NCI-H146 treated with DMSO at 0.1 percent for 48 hours (cell line): ENCODE data around the gene HSD3B7.
A peak's percentile ranks its signal among the peaks of the same experiment; 100 is the strongest.

Experiments
- DNase-seq: peaks from one replicate; lab custom pipeline; 2025; ENCODE audit not compliant: unreplicated experiment; lab: John Stamatoyannopoulos, UW

HSD3B7 gene

GRCh38 chr16:30956601-30957455 lies 28.2 kb upstream of the HSD3B7 start:
- DNase-seq = peak; percentile 54

DNA sequence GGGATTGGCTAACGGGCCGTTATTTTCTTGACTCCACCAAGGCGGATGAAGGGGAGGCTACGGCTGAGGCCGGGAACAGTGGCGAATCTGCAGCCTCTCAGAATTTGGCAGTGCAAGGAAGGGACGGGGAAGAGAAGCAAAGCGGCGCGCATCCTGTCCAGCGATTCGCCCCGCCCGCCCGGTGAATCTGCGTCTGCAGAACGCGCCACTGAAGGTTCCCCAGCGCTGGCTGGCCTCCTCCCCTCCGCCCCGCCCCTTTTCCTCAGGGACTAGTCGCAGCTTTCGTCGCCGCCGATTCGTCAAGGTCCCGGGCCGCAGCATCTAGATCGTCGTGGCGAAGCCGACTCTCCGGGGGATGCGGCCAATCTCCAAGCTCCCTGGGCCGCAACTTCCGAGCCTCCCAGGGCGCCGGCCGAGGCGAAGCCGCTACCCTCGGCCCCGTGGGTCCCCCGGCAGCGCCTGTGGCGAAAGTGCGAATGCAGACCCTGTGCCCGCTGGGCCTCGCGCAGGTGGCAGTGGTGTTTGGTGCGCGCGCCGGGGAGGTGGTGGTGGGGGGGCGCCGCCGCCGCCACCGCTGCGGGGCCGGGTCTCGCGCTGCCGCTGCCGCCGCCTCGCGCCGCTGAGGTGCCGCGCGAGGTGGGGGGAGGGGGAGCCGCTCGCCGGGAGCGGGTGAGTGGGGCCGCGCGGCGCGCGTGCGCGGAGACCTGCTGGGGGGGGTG lies 27.4 kb upstream of the HSD3B7 start, which contains the start of gene SETD1A:
Gene SETD1A, plus strand, starts transcription at position 299 of the 719 bp plus-strand sequence. CDS start 978 bp downstream, outside the sequence.
- peak; percentile 92 for DNase-seq

- no peak for DNase-seq
Measured at GRCh38 chr16:30958175-30959079, 26.6 kb upstream of the HSD3B7 start.

DNA sequence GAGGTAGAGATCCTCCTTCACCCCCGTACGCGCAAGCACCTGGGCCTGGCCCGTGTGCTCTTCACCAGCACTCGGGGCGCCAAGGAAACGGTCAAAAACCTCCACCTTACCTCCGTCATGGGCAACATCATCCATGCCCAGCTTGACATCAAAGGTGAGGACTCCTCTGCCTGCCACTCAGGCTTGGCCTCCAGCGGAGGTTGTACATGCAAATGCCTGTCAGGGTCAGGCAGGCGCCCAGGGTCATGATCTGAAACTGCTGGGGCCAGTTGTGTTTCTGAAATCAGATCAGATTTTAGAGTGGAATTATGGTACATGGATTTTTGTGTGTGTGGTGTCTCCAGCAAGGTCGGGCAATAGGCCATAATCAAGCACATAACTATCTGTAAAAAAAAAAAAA lies 23.6 kb upstream of the HSD3B7 start:
- no peak for DNase-seq

GRCh38 chr16:30963925-30964511 lies 21.0 kb upstream of the HSD3B7 start:
- DNase-seq = no peak

GRCh38 chr16:30964574-30965226 lies 20.3 kb upstream of the HSD3B7 start:
- no peak for DNase-seq

DNA sequence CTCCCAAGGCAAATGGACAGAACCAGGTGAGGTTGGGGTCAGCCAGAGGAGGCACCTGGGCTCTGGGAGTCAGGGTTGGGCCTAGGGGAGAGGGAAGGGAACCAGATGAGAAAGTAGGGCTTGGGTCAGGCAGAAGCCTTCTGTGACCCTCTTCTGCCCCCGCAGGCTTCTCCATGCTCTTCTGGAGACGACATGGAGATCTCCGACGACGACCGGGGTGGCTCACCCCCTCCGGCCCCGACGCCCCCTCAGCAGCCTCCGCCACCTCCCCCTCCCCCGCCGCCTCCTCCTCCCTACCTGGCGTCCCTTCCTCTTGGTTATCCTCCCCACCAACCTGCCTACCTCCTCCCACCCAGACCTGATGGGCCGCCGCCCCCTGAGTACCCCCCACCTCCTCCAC lies 19.6 kb upstream of the HSD3B7 start:
- DNase-seq = no peak

- no peak for DNase-seq
Measured at GRCh38 chr16:30966033-30966619, 18.9 kb upstream of the HSD3B7 start.

GRCh38 chr16:30967795-30968194 lies 17.2 kb upstream of the HSD3B7 start:
- no peak for DNase-seq

GRCh38 chr16:30969246-30969842 lies 15.7 kb upstream of the HSD3B7 start:
- DNase-seq = no peak

DNA sequence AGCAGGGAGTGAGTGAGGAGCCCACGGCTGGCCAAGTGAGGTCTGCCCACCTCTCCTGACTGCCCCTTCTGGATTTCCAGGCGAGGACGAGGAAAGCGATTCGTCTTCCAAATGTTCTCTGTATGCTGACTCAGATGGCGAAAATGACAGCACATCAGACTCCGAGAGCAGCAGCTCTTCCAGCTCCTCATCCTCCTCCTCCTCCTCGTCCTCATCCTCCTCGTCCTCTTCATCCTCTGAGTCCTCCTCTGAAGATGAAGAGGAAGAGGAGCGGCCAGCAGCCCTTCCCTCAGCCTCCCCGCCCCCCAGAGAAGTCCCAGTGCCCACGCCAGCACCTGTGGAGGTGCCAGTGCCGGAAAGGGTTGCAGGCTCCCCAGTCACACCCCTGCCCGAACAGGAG lies 13.7 kb upstream of the HSD3B7 start:
- DNase-seq = no peak

- no peak for DNase-seq
Measured at GRCh38 chr16:30972872-30973271, 12.1 kb upstream of the HSD3B7 start.

DNA sequence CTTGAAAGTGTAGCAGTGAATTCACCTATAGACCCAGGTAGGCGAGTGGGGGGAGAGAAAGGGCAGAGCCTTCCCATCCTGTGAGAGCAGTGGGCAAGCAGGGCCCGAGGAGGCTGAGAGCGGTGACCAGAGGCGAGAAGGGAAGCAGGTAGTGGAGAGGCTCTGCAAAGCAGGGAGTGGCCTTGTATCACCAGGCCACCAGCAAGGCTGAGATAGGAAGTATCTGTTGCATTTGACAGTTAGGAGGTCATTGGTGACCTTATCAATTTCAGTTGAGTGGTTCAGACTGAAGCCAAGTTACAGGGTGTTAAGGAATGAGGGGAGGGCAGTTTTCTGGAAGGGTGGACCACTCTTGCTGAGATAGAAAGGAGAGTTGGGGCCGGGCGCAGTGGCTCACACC lies 10.7 kb upstream of the HSD3B7 start:
- no peak for DNase-seq

DNA sequence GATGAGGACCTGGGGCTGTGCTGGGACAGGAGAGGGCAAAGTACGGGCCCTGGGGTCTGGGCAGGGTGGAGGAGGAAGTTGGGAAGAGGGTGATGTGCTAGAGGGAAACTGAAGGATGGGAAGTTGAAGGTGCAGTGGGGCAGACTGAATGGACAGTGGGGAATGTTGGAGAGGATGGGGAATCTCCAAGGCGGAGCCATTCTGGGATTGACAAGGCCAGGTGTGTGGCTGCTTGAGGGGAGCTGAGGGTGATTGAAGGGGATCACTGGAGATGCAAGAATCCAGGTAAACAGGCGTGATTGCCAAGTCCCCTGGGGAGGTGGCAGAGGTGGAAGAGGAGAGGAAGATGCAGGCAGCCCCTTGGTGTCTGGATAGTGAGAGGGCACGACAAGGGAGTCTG lies 8.5 kb upstream of the HSD3B7 start:
- DNase-seq = no peak

DNA sequence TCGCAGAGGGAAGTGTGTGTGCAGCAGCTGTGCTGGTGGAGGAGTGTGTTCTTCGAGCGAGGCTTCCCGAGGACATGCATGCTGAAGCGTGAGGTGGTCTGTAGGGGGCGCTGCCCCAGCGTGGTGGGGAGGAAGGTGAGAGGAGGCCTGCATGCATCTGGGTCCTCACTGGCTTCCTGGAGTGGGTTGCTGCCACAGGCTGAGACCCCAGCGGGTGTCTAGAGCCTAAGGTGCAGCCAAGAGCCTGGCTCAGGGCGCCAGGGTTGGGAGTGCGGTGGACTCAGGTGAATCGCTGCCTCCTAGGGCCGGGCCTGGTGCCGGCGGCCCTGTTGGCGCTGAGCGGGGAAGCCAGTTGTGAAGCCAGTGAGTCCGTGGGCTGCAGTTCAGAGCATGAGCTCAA lies 7.5 kb upstream of the HSD3B7 start:
- DNase-seq = no peak

- DNase-seq = no peak
Measured at GRCh38 chr16:30979170-30980022, 5.6 kb upstream of the HSD3B7 start.

GRCh38 chr16:30980023-30980371 lies 5.0 kb upstream of the HSD3B7 start:
- no peak for DNase-seq

DNA sequence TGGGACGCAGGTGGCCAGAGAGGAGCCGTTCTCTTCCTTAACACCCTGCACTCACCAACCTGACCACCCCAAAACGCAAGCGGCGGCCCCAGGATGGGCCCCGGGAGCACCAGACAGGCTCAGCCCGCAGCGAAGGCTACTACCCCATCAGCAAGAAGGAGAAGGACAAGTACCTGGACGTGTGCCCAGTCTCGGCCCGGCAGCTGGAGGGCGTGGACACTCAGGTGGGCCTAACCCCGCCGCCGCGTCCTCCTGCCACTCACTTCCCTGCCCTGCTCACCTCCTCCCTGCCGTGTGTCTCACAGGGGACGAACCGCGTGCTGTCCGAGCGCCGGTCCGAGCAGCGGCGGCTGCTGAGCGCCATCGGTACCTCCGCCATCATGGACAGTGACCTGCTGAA lies 4.6 kb upstream of the HSD3B7 start:
- no peak for DNase-seq

DNA sequence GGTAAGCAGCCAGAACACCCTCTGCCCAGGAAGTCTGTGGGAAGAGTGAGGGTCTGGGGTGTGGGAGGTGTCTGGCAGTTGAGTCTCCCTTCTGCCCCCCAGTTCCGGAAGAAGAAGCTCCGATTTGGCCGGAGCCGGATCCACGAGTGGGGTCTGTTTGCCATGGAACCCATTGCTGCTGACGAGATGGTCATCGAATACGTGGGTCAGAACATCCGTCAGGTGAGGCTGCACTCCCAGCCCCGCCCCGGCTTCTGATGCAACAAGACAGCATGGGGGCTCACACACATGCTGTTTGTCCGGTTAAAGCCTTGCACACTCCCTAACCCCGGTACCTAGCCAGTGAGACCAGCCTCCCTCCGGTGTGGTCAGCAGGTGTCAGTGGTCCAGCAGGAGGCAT lies 4.0 kb upstream of the HSD3B7 start:
- DNase-seq = no peak
